PC-9 (cell line): ENCODE results near the gene RIMKLB. TPM values are rescaled to one million over a fixed set of nuclear protein-coding genes. Genes with fewer than 3 reads are reported as not detected.
A peak's percentile ranks its signal among the peaks of the same experiment; 100 is the strongest.

Experiments
- BruUV-seq: library from RNA; stranded (reverse); fragments of 400-500 nt; replicated peaks from 2 replicates; lab custom pipeline; 2021; lab: Mats Ljungman, UMichigan
- CTCF ChIA-PET: fragments of 300-600 bp; sonication (Branson Sonifier 250); formaldehyde crosslinking; loops from one replicate; lab custom pipeline; 2022; ENCODE audit warnings: antibody characterized with exemption; lab: Charles Lee
- POLR2A ChIA-PET: fragments of 300-600 bp; sonication (Branson Sonifier 250); formaldehyde crosslinking; loops from one replicate; lab custom pipeline; 2022; ENCODE audit warnings: antibody characterized with exemption; ENCODE audit not compliant: unreplicated experiment; lab: Charles Lee
- DNase-seq, 2 experiments: peaks; one replicate each; pipeline versions ENCODE4 v3.0.0 to v3.0.0-alpha.2; 2015 to 2022; ENCODE audit warnings: mixed read lengths in 1 of 2
- H2AFZ ChIP-seq: fragments of 200-600 bp; sonication (generic); 2 replicates; pipeline ENCODE4 v1.8.1; 2017; ENCODE audit warnings: antibody characterized with exemption
- H3F3A ChIP-seq: fragments of 200-600 bp; sonication (generic); 2 replicates; pipeline ENCODE4 v1.8.1; 2017; ENCODE audit warnings: antibody characterized with exemption, mild to moderate bottlenecking, low read depth; ENCODE audit not compliant: insufficient read depth
- H3K27ac ChIP-seq: fragments of 200-600 bp; sonication (generic); 2 replicates; pipeline ENCODE4 v1.6.1; 2016; ENCODE audit warnings: mixed run types
- H3K27me3 ChIP-seq: fragments of 200-600 bp; sonication (generic); 2 replicates; pipeline ENCODE4 v1.6.1; 2016; ENCODE audit warnings: low read depth, mixed run types; ENCODE audit not compliant: insufficient read depth
- H3K36me3 ChIP-seq: fragments of 200-600 bp; sonication (generic); 2 replicates; pipeline ENCODE4 v1.6.1; 2016; ENCODE audit warnings: low read depth, mixed run types
- H3K4me1 ChIP-seq: fragments of 200-600 bp; sonication (generic); replicated peaks from 2 replicates; pipeline ENCODE4 v1.6.1; 2016; ENCODE audit warnings: mixed run types; ENCODE audit not compliant: insufficient read depth
- H3K4me2 ChIP-seq: fragments of 200-600 bp; sonication (generic); 2 replicates; pipeline ENCODE4 v1.6.1; 2017; ENCODE audit warnings: mixed run types
- H3K4me3 ChIP-seq: fragments of 200-600 bp; sonication (generic); 2 replicates; pipeline ENCODE4 v1.6.1; 2016; ENCODE audit warnings: mixed run types
- H3K79me2 ChIP-seq: fragments of 200-600 bp; sonication (generic); 2 replicates; pipeline ENCODE4 v1.6.1; 2017; ENCODE audit warnings: low read depth, mixed run types
- H3K9me2 ChIP-seq: fragments of 200-600 bp; sonication (generic); 2 replicates; pipeline ENCODE4 v1.8.1; 2017; ENCODE audit warnings: mild to moderate bottlenecking; ENCODE audit not compliant: insufficient read depth
- H3K9me3 ChIP-seq: fragments of 200-600 bp; sonication (generic); 2 replicates; pipeline ENCODE4 v1.8.1; 2016; ENCODE audit warnings: low read depth; ENCODE audit not compliant: insufficient read depth
- H4K20me1 ChIP-seq: fragments of 200-600 bp; sonication (generic); 2 replicates; pipeline ENCODE4 v1.8.1; 2017; ENCODE audit not compliant: insufficient read depth
- EZH2 ChIP-seq: fragments of 200-600 bp; sonication (generic); IDR thresholded peaks from 2 replicates; pipeline ENCODE4 v1.8.0; 2017; ENCODE audit warnings: antibody characterized with exemption, low read depth
- intact Hi-C: fragments of 100-400 bp; cut with micrococcal nuclease; formaldehyde crosslinking; loops from one replicate; pipeline ENCODE4 v1.10.0; 2022; ENCODE audit not compliant: unreplicated experiment
- total RNA-seq: library from RNA; stranded (reverse); gene quantifications from 2 replicates; pipeline ENCODE4 v1.2.3, GENCODE V29; 2021
- TF ChIP-seq, protein P1 (sequence below): fragments of 200-600 bp; sonication (generic); conservative IDR thresholded peaks from 2 replicates; pipeline ENCODE4 v1.6.1; 2017; ENCODE audit warnings: mixed run types, antibody characterized with exemption, mild to moderate bottlenecking, moderate library complexity

The RIMKLB gene
- total RNA-seq, 1 experiment from 2014 or later = 64.8 TPM

DNA sequence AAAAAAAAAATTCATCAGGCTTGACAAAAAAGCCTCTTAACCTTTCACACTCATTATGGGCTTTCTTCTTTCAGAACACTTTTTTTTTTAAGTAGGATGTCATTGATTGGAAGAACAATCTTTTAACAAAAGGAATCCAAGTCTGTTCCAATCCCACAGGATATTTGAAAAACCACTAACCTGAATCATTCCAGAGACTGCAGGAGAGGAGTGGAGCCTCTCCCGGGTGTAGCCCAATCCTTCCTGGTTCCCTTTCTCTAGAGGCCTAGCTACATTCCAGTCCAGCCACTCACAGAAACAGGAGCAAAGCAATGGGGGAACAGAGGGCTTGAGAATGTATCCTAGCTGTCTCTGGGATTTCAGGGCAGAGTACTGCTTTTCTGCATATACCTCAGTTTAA, 39.4 kb upstream of the RIMKLB start:
- no peaks in the 10 kb centered on the region for H4K20me1 ChIP-seq
- no peak for TF ChIP-seq EZH2
- TF ChIP-seq, protein P1, sequence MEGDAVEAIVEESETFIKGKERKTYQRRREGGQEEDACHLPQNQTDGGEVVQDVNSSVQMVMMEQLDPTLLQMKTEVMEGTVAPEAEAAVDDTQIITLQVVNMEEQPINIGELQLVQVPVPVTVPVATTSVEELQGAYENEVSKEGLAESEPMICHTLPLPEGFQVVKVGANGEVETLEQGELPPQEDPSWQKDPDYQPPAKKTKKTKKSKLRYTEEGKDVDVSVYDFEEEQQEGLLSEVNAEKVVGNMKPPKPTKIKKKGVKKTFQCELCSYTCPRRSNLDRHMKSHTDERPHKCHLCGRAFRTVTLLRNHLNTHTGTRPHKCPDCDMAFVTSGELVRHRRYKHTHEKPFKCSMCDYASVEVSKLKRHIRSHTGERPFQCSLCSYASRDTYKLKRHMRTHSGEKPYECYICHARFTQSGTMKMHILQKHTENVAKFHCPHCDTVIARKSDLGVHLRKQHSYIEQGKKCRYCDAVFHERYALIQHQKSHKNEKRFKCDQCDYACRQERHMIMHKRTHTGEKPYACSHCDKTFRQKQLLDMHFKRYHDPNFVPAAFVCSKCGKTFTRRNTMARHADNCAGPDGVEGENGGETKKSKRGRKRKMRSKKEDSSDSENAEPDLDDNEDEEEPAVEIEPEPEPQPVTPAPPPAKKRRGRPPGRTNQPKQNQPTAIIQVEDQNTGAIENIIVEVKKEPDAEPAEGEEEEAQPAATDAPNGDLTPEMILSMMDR = no peak
- no peaks in the 10 kb centered on the region for H3K9me3 ChIP-seq
- H3K4me3 ChIP-seq = no peak overlapping the region
- H3K36me3 ChIP-seq = no peaks in the 10 kb centered on the region
- H3K79me2 ChIP-seq = no peaks in the 10 kb centered on the region
- BruUV-seq = no TSS peak
- no peaks in the 10 kb centered on the region for H3K9me2 ChIP-seq
- 0 out of 2 replicates have a peak overlapping the region, but pooled peaks have one; percentile 5 for H3K27ac ChIP-seq
- DNase-seq = peak; percentile 42 to 49
- 0 out of 2 replicates have a peak, but pooled peaks cover 7% of the 10 kb centered on the region for H3K4me1 ChIP-seq
- no peaks in the 10 kb centered on the region for H3F3A ChIP-seq
- 0 out of 2 replicates have a peak overlapping the region, but pooled peaks have one; percentile 46 for H2AFZ ChIP-seq
- H3K27me3 ChIP-seq = no peaks in the 10 kb centered on the region
- CTCF ChIA-PET = interaction anchor here (0.6 to 2.6 kb wide), 9 partner anchors 20 to 391 kb away, joined by 3 to 53 read pairs (median 7); no protein-coding TSS in a partner anchor
- H3K4me2 ChIP-seq = no peak overlapping the region
- POLR2A ChIA-PET = interaction anchor here (0.6 to 0.9 kb wide), 2 partner anchors 29 to 257 kb away, joined by 3 to 39 read pairs; no protein-coding TSS in a partner anchor
- intact Hi-C loops = loop anchor here (1.0 to 5.0 kb wide), 5 partner anchors 23 to 381 kb away; partner anchors contain the start of gene M6PR

DNA sequence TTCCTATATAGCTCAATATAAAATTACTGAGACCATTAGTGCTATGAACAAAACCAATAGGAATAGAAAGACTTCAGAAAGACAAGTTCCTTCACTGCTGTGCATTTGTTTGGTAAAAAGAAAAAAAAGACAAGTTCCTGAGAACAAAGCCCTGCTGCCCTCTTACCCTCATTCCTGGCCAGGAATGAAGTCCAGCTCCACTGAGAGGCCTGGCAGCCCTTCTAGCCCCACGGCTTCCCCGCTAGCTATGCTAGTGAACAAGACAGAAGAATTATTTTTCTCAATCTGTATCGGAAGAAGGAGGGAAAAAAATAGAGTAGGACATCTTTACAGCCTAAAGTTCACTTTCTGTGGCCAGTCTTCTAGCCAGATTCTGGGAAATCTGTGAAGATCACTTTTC, 36.8 kb upstream of the RIMKLB start:
- ChIA-PET POLR2A (interaction anchor here (0.6 to 0.7 kb wide), 2 partner anchors 681 to 995 kb away, joined by 3 to 7 read pairs; no protein-coding TSS in a partner anchor), CTCF (interaction anchor here (0.7 kb wide), 1 partner anchor 1523 kb away, joined by 3 read pairs; no protein-coding TSS in a partner anchor)
- H3K27me3 ChIP-seq = peaks cover 4% of the 10 kb centered on the region; the same call in 1 of the 2 replicates
- H3K4me2 ChIP-seq = no peak overlapping the region
- H3K4me3 ChIP-seq = no peak overlapping the region
- intact Hi-C loops = no loop called here
- no peaks in the 10 kb centered on the region for H4K20me1 ChIP-seq
- no peaks in the 10 kb centered on the region for H3K9me3 ChIP-seq
- DNase-seq = no peak
- no peaks in the 10 kb centered on the region for H3K36me3 ChIP-seq
- TF ChIP-seq EZH2 = no peak
- TF ChIP-seq, protein P1 = no peak
- BruUV-seq = no TSS peak
- no peaks in the 10 kb centered on the region for H3K9me2 ChIP-seq
- H2AFZ ChIP-seq = no peak overlapping the region
- H3K79me2 ChIP-seq = no peaks in the 10 kb centered on the region
- 0 out of 2 replicates have a peak, but pooled peaks cover 7% of the 10 kb centered on the region for H3K4me1 ChIP-seq
- H3F3A ChIP-seq = no peaks in the 10 kb centered on the region
- H3K27ac ChIP-seq = no peak overlapping the region

DNA sequence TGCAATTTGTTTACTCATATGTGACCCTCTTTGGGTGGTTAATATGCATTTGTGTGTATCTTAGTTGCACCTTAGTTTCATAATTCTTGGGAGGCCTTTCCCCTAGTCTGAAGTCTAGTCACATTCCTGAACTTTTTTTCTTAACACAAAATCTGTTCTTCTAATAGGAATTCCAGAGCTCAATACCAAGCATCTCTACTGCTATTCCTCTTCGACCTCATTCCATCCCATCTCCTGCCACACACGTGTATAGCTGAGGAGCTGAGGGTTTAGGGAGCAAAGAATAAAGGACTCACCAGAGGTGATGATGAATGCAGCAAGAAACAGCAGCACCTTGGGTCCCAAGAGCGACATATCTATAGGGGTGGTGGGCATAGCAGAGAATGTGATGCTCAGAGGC, 36.0 kb upstream of the RIMKLB start:
- TF ChIP-seq, protein P1 = no peak
- no peak for TF ChIP-seq EZH2
- no peak overlapping the region for H2AFZ ChIP-seq
- intact Hi-C loops = loop anchor here (1.0 kb wide), 1 partner anchor 20 kb away; no protein-coding TSS in a partner anchor
- 0 out of 2 replicates have a peak, but pooled peaks cover 7% of the 10 kb centered on the region for H3K4me1 ChIP-seq
- H3F3A ChIP-seq = no peaks in the 10 kb centered on the region
- peaks cover 4% of the 10 kb centered on the region; the same call in 1 of the 2 replicates for H3K27me3 ChIP-seq
- no peaks in the 10 kb centered on the region for H3K9me2 ChIP-seq
- no peak overlapping the region for H3K27ac ChIP-seq
- no peaks in the 10 kb centered on the region for H4K20me1 ChIP-seq
- CTCF ChIA-PET = interaction anchor here (0.6 kb wide), 1 partner anchor 46 kb away, joined by 3 read pairs; no protein-coding TSS in a partner anchor
- no peaks in the 10 kb centered on the region for H3K36me3 ChIP-seq
- no peaks in the 10 kb centered on the region for H3K9me3 ChIP-seq
- no peak overlapping the region for H3K4me3 ChIP-seq
- DNase-seq = no peak
- no TSS peak for BruUV-seq
- H3K4me2 ChIP-seq = no peak overlapping the region
- POLR2A ChIA-PET = interaction anchor here (0.6 kb wide), 1 partner anchor 680 kb away, joined by 3 read pairs; no protein-coding TSS in a partner anchor
- H3K79me2 ChIP-seq = no peaks in the 10 kb centered on the region
